Nephron progenitor cell (in vitro differentiated cells): ENCODE measurements around the gene TRAT1.
"Not testable (repeated sequence)": the region's sequence is repeated elsewhere in the genome, so short reads cannot be mapped to it uniquely, and the experiment has no call there.

Source experiments
- DNase-seq: peaks from one replicate; pipeline ENCODE4 v3.0.0; 2021
- H3K27ac Mint-ChIP-seq: 2 replicates; pipeline ENCODE4 v1.8.0; 2021; ENCODE audit warnings: mild to moderate bottlenecking, moderate library complexity, mixed read lengths
- H3K27me3 Mint-ChIP-seq: 2 replicates; pipeline ENCODE4 v1.8.0; 2021; ENCODE audit warnings: mild to moderate bottlenecking, low read depth, mixed read lengths; ENCODE audit not compliant: poor library complexity
- H3K36me3 Mint-ChIP-seq: 2 replicates; pipeline ENCODE4 v1.8.0; 2021; ENCODE audit warnings: low read depth, mixed read lengths
- H3K4me1 Mint-ChIP-seq: 2 replicates; pipeline ENCODE4 v1.8.0; 2021; ENCODE audit warnings: mixed read lengths
- H3K4me3 Mint-ChIP-seq: 2 replicates; pipeline ENCODE4 v1.8.0; 2021; ENCODE audit warnings: mild to moderate bottlenecking, moderate library complexity, mixed read lengths
- H3K9me3 Mint-ChIP-seq: 2 replicates; pipeline ENCODE4 v1.8.0; 2021; ENCODE audit warnings: mild to moderate bottlenecking, moderate library complexity, mixed read lengths
- CTCF ChIP-seq: fragments of 200-600 bp; sonication (generic); IDR thresholded peaks from 2 replicates; pipeline ENCODE4 v1.5.0; 2021; ENCODE audit warnings: antibody characterized with exemption

Gene TRAT1

DNA sequence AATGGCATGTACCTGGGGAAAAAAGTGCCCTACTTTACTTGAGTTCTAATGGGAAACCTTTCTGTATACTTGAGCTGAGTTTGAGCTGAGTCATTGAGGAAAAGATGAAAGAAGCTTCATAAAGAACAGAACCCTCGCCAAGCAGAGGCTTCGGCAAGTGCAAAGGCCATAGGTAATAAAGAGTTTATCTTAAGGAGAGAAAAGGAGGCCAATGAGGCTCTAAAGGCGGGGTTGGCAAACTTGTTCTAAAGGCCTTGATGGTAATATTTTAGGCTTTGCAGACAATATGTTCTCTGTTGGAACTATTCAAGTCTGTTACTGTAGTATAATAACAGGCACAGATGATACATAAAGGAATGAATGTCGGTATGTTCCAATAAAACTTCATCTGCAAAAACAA lies 17.6 kb upstream of the TRAT1 start:
- Mint-ChIP-seq H3K27me3 (no peaks in the 10 kb centered on the region), H3K27ac (no peak overlapping the region), H3K9me3 (no peaks in the 10 kb centered on the region), H3K4me1 (no peaks in the 10 kb centered on the region), H3K4me3 (no peak overlapping the region), H3K36me3 (no peaks in the 10 kb centered on the region)
- no peak for TF ChIP-seq CTCF
- DNase-seq, result no peak

- Mint-ChIP-seq H3K4me1 (no peaks in the 10 kb centered on the region), H3K9me3 (no peaks in the 10 kb centered on the region), H3K36me3 (no peaks in the 10 kb centered on the region), H3K4me3 (no peak overlapping the region), H3K27me3 (no peaks in the 10 kb centered on the region), H3K27ac (no peak overlapping the region)
- TF ChIP-seq CTCF, result no peak
- DNase-seq, result no peak
Observed at GRCh38 chr3:108806316-108806715, 16.3 kb upstream of the TRAT1 start.

GRCh38 chr3:108818404-108818803 lies 4.2 kb upstream of the TRAT1 start:
- DNase-seq, result peak; percentile 15

GRCh38 chr3:108820586-108820985 lies 2.0 kb upstream of the TRAT1 start:
- no peak for DNase-seq
- Mint-ChIP-seq H3K9me3 (peaks cover 2% of the 10 kb centered on the region), H3K27me3 (no peaks in the 10 kb centered on the region), H3K4me1 (no peaks in the 10 kb centered on the region), H3K36me3 (no peaks in the 10 kb centered on the region), H3K27ac (no peak overlapping the region), H3K4me3 (no peak overlapping the region)
- TF ChIP-seq CTCF, result no peak

More at GRCh38 chr3:108818404-108818803, 4.2 kb upstream of the TRAT1 start:
- Mint-ChIP-seq H3K9me3 (peaks cover 6% of the 10 kb centered on the region), H3K36me3 (no peaks in the 10 kb centered on the region), H3K4me1 (no peaks in the 10 kb centered on the region), H3K27me3 (no peaks in the 10 kb centered on the region), H3K27ac (no peak overlapping the region), H3K4me3 (no peak overlapping the region)
- TF ChIP-seq CTCF, result peak; percentile 35

DNA sequence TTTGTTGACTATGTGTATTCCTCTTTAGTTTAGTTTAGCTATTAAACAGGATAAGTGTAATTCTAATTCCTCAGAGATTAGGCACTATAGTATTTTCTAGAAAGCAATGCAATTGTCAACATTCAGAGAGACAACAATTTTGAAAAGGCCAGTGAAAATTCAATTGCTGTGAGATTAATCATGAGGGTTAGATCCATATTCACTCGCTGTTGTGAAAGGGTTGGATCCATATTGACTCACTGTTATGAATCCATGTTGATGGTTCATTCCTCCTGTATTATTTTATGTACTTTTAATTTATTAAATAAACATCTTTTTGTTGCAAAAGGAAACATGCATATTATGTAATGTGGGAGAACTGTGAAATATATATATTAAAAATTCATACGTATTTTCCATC lies 641 bp downstream of the TRAT1 start:
- DNase-seq, result no peak
- Mint-ChIP-seq H3K27me3 (no peaks in the 10 kb centered on the region), H3K27ac (no peak overlapping the region), H3K36me3 (no peaks in the 10 kb centered on the region), H3K4me1 (no peaks in the 10 kb centered on the region), H3K4me3 (no peak overlapping the region), H3K9me3 (no peaks in the 10 kb centered on the region)
- TF ChIP-seq CTCF, result no peak

DNA sequence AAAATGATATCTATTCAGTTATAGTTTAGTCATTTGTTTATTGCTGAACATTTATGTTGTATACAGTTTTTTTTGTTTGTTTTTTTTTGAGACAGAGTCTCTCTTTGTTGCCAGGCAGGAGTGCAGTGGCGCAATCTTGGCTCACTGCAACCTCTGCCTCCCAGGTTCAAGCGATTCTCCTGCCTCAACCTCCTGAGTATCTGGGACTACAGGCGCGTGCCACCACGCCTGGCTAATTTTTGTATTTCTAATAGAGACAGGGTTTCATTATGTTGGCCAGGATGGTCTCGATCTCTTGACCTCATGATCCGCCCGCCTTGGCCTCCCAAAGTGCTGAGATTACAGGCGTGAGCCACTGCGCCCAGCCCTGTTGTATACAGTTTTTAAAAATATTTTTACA lies 1.2 kb downstream of the TRAT1 start:
- H3K27me3 Mint-ChIP-seq, H3K36me3 Mint-ChIP-seq, H3K4me1 Mint-ChIP-seq, DNase-seq, H3K9me3 Mint-ChIP-seq, H3K27ac Mint-ChIP-seq, H3K4me3 Mint-ChIP-seq: not testable (repeated sequence)
